Subcutaneous abdominal adipose tissue (tissue), 5 donors: ENCODE results near the gene RPIA.
"Not testable (repeated sequence)": the region's sequence is repeated elsewhere in the genome, so short reads cannot be mapped to it uniquely, and the experiment has no call there.

Source experiments
- H3K27ac ChIP-seq: one replicate; pipeline ENCODE4 v1.7.0; 2013; ENCODE audit warnings: low read depth, mild to moderate bottlenecking, inconsistent platforms, low read length, moderate library complexity
- H3K27me3 ChIP-seq, 5 donors: one replicate each; pipeline ENCODE4 v1.7.0; 2013; ENCODE audit warnings: low read length in 5 of 5, inconsistent platforms in 1 of 5; ENCODE audit not compliant: control insufficient read depth in 5 of 5, insufficient read depth in 4 of 5
- H3K36me3 ChIP-seq, 5 donors: one replicate each; pipeline ENCODE4 v1.7.0; 2013; ENCODE audit warnings: low read length in 5 of 5; ENCODE audit not compliant: control insufficient read depth in 5 of 5, insufficient read depth in 5 of 5
- H3K4me1 ChIP-seq, 5 donors: one replicate each; pipeline ENCODE4 v1.7.0; 2013; ENCODE audit warnings: low read length in 5 of 5, mild to moderate bottlenecking in 3 of 5, moderate library complexity in 1 of 5; ENCODE audit not compliant: control insufficient read depth in 5 of 5, insufficient read depth in 5 of 5
- H3K4me3 ChIP-seq, 5 donors: one replicate each; pipeline ENCODE4 v1.7.0; 2013; ENCODE audit warnings: low read length in 5 of 5, low read depth in 1 of 5
- H3K9ac ChIP-seq, 5 donors: one replicate each; pipeline ENCODE4 v1.7.0; 2013; ENCODE audit warnings: low read length in 5 of 5, mild to moderate bottlenecking in 4 of 5, moderate library complexity in 3 of 5
- H3K9me3 ChIP-seq, 5 donors: one replicate each; pipeline ENCODE4 v1.7.0; 2013; ENCODE audit warnings: low read length in 5 of 5; ENCODE audit not compliant: control insufficient read depth in 5 of 5
- donor health status: healthy.
- donor health status: healthy.
- donor health status: healthy.
- donor health status: healthy.
- donor health status: healthy.

The RPIA gene

GRCh38 chr2:88764141-88764849, 72.8 kb downstream of the RPIA start:
- Histone ChIP-seq H3K9ac (no peak overlapping the region), H3K27ac (no peak overlapping the region), H3K4me3 (peak overlapping the region in 1 of 5 donors; percentile 50), H3K9me3 (peaks cover 0 to 5% (median 0%) of the 10 kb centered on the region in 5 donors), H3K27me3 (peaks cover 14 to 23% (median 17%) of the 10 kb centered on the region in 5 donors), H3K36me3 (no peaks in the 10 kb centered on the region), H3K4me1 (peaks cover 0 to 14% (median 13%) of the 10 kb centered on the region in 5 donors)

- Histone ChIP-seq H3K27me3 (peaks cover 14 to 23% (median 17%) of the 10 kb centered on the region in 5 donors), H3K27ac (no peak overlapping the region), H3K4me1 (peaks cover 0 to 14% (median 13%) of the 10 kb centered on the region in 5 donors), H3K9ac (no peak overlapping the region), H3K36me3 (no peaks in the 10 kb centered on the region), H3K4me3 (peak overlapping the region in 3 of 5 donors; percentile 45 to 59 (median 50)), H3K9me3 (peaks cover 0 to 5% (median 0%) of the 10 kb centered on the region in 5 donors)
These were observed 73.3 kb downstream of the RPIA start for GRCh38 chr2:88764850-88765153.

GRCh38 chr2:88765154-88765888, 73.8 kb downstream of the RPIA start:
- Histone ChIP-seq H3K27me3 (peaks cover 14 to 23% (median 17%) of the 10 kb centered on the region in 5 donors), H3K4me3 (peak overlapping the region; percentile 39 to 59 (median 50)), H3K27ac (no peak overlapping the region), H3K9me3 (peaks cover 0 to 5% (median 0%) of the 10 kb centered on the region in 5 donors), H3K4me1 (peaks cover 0 to 14% (median 13%) of the 10 kb centered on the region in 5 donors), H3K9ac (no peak overlapping the region), H3K36me3 (no peaks in the 10 kb centered on the region)

- H3K27ac ChIP-seq, H3K9me3 ChIP-seq, H3K36me3 ChIP-seq, H3K9ac ChIP-seq: not testable (repeated sequence)
- peaks cover 14 to 23% (median 17%) of the 10 kb centered on the region in 5 donors for H3K27me3 ChIP-seq
- H3K4me3 ChIP-seq, result peak overlapping the region; percentile 39 to 59 (median 50)
- H3K4me1 ChIP-seq, result peaks cover 0 to 14% (median 13%) of the 10 kb centered on the region in 5 donors
These were observed 74.5 kb downstream of the RPIA start for GRCh38 chr2:88765889-88766481.

GRCh38 chr2:88770016-88770415, 78.5 kb downstream of the RPIA start:
- Histone ChIP-seq H3K9ac (no peak overlapping the region), H3K36me3 (no peaks in the 10 kb centered on the region), H3K27ac (no peak overlapping the region), H3K27me3 (peaks cover 3 to 11% (median 7%) of the 10 kb centered on the region in 5 donors), H3K4me3 (no peak overlapping the region), H3K4me1 (peaks cover 0 to 10% (median 10%) of the 10 kb centered on the region in 5 donors), H3K9me3 (no peaks in the 10 kb centered on the region)

GRCh38 chr2:88773233-88774028, 82.0 kb downstream of the RPIA start:
- H3K27ac ChIP-seq, H3K36me3 ChIP-seq, H3K4me1 ChIP-seq, H3K4me3 ChIP-seq, H3K9ac ChIP-seq, H3K27me3 ChIP-seq, H3K9me3 ChIP-seq: not testable (repeated sequence)

GRCh38 chr2:88789213-88789612, 97.7 kb downstream of the RPIA start:
- H3K4me1 ChIP-seq, H3K27me3 ChIP-seq, H3K27ac ChIP-seq, H3K4me3 ChIP-seq, H3K9ac ChIP-seq, H3K36me3 ChIP-seq, H3K9me3 ChIP-seq: not testable (repeated sequence)

- not testable (repeated sequence) for H3K4me1 ChIP-seq, H3K4me3 ChIP-seq, H3K36me3 ChIP-seq, H3K27me3 ChIP-seq, H3K27ac ChIP-seq, H3K9me3 ChIP-seq, H3K9ac ChIP-seq
These were observed 104.5 kb downstream of the RPIA start for GRCh38 chr2:88795932-88796331.

- not testable (repeated sequence) for H3K27me3 ChIP-seq, H3K9me3 ChIP-seq, H3K4me3 ChIP-seq, H3K36me3 ChIP-seq, H3K4me1 ChIP-seq, H3K9ac ChIP-seq, H3K27ac ChIP-seq
These were observed 105.0 kb downstream of the RPIA start for GRCh38 chr2:88796523-88796922.
